Stimulated activated naive CD4-positive, alpha-beta T cell (primary cell): ENCODE results near the gene SCARF1.

ENCODE experiments used
- DNase-seq, 6 experiments: peaks; one replicate each; lab custom pipeline; 2025; lab: John Stamatoyannopoulos, UW

Gene SCARF1

DNA sequence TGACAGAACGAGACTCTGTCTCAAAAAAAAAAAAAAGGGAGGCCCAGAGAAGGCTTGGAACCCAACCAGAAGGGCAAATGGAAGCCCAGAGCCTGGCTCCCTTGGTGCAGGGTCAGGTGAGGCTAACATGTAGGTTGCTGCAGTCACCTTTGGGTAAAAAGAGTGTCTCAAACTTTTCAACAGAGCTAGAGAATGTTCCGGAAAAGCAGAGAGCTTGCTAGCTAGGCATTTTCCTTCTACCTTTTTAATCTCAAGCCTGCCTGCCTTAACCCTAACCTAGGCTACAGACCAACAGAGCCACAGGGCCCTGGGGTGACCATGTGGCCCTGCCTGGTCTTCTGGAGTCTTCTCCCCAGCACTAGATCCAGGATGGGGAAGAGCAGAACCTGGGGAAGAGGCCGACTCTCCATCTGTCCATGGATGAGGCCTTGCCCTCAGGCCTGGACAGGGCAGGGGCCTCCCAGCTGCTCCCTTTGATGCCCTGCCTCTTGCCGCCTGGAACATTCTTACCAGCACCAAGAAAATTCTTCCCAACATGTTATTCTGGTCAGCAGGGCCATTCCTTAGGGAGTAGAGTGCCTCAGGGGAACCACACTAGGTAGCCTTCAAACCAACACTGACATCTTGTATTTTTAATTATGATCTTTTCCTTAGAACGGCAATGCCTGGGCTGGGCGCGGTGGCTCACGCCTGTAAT, 47.0 kb downstream of the SCARF1 start:
- DNase-seq = no peak

DNA sequence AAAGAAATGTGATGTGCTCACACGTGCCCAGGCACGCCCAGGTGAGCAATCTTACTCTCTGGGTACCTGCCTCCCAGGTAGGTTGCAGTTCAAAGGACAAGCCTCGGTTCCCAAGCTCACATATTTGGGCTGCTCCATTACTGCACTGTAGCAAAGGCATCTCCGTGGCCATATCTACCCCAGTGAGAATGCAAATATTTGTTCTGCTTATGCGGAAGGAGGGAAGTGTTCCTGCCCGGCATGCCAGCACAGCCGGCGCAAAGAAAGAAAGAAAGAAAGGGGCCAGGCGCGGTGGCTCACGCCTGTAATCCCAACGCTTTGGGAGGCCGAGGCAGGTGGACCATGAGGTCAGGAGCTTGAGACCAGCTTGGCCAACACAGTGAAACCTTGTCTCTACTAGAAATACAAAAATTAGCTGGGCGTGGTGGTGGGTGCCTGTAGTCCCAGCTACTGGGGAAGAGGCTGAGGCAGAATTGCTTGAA, 47.6 kb downstream of the SCARF1 start:
- DNase-seq = no peak

- no peak for DNase-seq
These were observed 52.0 kb downstream of the SCARF1 start for GRCh38 chr17:1593630-1593931.

DNA sequence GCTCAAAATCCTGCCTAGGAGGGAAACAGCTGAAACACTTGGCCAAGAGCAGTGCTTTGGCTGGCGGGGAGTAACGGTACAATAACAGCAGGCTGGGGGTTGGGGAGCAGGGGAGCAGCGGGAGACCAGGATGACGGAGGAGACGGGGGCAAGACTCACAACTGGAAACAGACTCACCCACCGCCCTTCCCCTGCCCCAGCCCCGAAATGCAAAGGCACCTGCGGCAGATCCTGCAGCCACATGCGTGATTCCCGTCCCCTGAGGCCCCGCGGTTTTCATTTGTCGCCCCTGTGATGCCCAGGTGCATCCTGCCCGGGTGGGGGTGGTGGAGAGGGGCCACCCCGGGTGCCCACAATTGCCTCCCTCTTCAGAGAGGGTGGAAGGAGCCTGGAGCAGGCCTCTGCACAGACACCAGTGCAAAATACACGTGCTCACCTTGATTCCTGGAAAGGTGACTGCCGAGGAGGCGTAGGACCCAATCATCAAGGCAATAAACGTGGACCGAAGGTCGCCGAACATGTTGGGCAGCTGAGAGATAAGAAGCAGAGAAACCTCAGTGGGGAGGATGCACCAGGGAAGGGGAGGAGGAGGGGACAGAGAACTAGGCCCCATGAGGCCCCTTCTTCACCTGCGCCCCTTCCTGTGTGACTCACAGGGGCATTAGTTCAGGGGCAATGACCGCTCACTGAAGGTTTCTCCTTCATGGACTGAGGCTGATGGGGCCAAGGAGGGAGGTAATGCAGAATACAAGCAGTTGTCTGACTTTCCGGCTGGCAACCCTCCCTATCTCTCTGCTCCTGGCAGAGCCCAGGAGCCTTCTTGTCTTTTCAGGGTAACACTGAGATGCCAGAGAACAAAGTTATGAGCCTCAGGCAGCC, 52.5 kb downstream of the SCARF1 start:
- DNase-seq = no peak

- DNase-seq = no peak
These were observed 54.0 kb downstream of the SCARF1 start for GRCh38 chr17:1591474-1592090.

GRCh38 chr17:1590747-1591473, 54.6 kb downstream of the SCARF1 start:
- DNase-seq = no peak

- no peak for DNase-seq
These were observed 55.3 kb downstream of the SCARF1 start for GRCh38 chr17:1590029-1590746.

DNA sequence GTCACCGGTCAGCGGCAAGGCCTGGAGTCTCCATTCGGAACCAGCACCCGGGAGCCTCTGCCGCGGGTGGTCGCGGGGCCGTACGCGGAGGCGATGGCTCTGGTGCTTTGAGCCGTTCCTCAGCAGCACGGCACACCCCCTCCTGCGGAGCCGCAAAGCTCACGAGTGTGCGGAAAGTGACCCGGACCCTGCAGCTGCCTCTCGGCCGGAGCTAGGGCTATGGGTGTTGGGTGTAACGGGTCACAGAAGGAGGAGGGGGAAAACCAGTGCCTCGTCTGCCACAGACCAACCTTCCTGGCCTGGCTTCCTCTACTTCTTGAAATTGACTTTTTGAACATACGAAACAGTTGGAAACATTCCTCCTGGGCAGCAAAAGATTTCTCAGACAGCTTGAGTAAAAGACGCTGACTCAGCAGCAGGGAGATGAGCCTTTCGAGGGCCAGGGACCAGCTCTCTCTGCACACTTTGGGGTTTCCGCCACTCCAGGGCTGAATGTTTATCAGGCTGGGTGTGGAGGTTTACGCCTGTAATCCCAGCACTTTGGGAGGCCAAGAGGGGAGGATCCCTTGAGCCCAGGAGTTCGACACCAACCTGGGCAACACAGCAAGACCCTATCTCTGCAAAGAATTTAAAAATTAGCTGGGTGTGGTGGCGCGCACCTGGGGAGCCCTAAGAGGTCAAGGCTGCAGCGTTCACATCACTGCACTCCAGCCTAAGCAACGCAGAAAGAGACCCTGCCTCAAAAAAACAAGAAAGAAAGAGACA, 56.5 kb downstream of the SCARF1 start:
- DNase-seq = no peak

DNA sequence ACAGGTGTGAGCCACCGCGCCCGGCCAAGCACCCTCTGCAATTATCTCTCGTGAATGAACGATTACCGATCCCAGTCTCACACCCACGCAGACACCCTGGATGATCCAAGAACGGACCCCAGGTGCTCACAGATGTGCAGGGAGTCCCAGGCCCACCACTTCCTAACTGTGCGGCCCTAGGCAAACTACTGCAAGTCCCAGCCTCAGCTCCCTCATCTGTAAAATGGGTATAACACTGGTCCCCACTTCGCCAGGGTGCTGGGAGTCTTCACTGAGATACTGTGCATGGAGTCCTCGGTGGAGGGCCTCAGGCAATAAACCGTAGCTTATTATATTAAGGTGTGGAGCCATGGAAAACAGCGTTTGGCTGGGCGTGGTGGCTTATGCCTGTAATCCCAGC, 61.4 kb downstream of the SCARF1 start:
- DNase-seq = no peak
